ENCODE results near the gene COX4I2. TPM values are rescaled to one million over a fixed set of nuclear protein-coding genes. Genes with fewer than 3 reads are reported as not detected.

Gene COX4I2
- total RNA-seq, 1 donor from 2014 or later = 11.3 TPM

DNA sequence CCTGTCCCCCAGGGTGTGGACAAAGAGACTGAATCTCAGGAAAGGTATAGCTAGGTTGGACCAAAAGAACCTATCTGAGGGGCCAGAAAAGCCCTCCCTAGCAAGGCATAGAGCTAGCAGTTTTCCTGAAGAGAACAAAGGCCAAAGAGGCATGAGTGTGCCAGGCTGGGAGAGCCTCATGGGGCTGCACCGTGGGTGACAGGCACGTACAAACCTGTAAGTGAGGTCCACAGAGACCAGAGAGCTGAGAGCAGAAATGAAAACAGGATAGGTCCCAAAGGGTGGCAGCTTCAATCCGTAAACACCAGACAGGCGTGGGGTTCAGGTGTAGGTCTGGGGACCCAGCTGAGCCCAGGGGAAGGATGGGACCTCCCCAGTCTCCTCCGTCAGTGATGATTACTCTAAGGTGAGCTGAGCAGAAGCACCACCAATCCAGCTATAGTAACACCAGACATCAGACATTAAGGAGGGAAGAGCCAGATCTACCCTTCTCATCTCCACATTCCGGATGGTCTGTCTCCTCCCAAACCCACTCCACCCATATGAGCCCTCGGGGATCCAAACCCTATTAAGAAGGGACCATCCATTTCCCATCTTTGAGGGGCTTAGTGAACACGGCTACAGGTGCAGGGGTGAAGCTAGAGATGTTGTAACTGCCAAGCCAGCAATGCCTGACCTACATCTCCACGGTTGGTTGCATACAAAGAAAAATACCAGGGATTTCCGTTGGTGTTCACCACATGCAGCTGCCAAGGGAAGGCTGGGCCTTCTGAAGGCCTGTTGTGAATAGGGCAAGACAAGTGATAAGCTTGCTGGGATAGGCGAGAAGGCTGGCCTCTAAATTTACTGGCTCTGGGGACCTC lies 46.7 kb downstream of the COX4I2 start:
- intact Hi-C loops (cut with DNase I) = no loop called here
- DNase-seq (ENCODE audit: low spot score) = no peak

DNA sequence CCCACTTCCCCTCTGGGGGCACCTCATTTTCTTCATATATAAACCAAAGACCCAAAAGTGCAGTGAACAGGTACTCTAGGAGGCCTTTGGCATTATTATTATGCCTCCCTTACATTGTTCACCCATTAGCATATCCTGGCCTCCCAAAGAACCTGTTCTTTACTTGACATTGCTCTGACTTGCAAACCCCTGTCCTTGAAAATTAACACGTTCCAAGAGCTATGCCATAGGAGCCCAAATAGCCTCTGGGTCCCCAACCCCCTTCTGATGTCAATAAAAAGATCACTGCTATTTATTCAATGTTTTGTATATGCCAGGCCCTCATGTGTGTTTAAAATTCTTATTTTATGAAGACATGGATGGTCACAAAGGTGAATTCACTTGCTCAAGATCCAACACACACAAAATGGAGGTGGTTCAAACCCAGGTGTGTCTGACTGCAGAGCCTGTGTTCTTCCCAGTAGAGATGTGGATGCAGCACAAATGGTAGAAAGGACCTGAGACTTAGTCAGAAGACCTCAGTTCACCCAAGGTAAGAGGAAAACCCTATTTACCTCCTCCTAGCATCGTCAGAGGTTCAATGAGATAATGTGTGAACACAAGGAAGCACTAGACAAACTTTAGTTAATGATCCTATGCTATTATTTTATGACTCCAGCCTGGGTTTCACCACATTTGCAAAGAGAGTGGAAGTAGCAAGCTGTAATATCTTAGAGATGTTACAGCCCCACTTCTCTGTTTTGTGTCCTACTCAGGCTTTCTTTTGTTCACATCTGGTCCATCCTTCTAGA lies 48.3 kb downstream of the COX4I2 start:
- intact Hi-C loops (cut with DNase I) = no loop called here
- DNase-seq (ENCODE audit: low spot score) = no peak

DNA sequence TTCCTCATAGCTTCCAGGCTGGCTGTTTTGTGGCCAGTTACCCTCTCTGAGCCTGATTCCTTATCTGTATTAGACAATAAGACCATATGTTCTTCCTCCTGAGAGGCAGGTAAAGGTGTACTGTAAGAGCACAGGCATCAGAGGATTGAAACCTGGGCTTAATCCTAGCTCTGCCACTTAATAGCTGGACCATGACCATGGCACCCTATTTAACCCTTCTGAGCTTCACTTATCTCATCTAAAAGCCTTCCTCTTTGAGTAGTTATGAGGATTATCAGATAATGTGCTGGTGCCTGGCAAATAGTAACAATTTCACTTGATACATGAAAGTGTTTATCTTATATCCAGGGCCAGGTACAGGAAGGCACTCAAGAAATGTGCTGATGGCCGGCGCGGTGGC lies 50.1 kb downstream of the COX4I2 start:
- intact Hi-C loops (cut with DNase I) = no loop called here
- DNase-seq (ENCODE audit: low spot score) = no peak

DNA sequence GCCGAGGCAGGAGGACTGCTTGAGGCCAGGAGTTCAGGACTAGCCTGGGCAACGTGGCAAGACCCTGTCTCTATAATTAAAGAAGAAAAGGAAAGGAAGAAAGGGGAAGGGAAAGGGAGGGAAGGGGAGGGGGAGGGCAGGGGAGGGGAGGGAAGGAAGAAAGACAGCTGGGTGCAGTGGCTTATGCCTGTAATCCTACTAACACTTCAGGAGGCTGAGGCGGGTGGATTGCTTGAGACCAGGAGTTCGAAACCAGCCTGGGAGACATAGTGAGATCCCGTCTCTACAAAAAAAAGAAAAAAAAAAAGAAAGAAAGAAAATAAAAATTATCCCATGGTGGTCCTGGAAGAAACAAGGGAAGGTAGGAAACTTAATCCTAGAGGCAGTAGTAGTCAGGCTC lies 51.4 kb downstream of the COX4I2 start:
- intact Hi-C loops (cut with DNase I) = no loop called here

DNA sequence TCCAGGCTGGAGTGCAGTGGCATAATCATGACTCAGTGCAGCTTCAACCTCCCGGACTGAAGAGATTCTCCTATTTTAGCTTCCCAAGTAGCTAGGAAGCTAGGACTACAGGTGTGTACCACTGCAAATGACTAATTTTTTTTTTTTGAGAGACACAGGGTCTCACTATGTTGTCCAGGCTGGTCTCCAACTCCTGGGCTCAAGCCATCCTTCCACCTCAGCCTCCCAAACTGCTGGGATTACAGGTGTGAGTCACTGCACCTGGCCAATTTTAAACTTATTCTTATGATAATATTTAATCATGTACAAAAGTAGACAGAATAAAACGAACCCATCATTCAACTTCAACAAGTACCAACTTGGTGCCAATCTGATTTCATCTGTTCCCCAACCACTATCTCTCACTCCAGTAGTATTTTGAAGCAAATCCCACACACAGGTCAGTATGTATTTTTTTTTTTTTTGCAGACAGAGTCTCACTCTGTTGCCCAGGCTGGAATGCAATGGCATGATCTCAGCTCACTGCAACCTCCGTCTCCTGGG lies 52.5 kb downstream of the COX4I2 start:
- intact Hi-C loops (cut with DNase I) = no loop called here
- DNase-seq (ENCODE audit: low spot score) = no peak

More for the DNA sequence above, 51.4 kb downstream of the COX4I2 start:
- no peak for DNase-seq (ENCODE audit: low spot score)

DNA sequence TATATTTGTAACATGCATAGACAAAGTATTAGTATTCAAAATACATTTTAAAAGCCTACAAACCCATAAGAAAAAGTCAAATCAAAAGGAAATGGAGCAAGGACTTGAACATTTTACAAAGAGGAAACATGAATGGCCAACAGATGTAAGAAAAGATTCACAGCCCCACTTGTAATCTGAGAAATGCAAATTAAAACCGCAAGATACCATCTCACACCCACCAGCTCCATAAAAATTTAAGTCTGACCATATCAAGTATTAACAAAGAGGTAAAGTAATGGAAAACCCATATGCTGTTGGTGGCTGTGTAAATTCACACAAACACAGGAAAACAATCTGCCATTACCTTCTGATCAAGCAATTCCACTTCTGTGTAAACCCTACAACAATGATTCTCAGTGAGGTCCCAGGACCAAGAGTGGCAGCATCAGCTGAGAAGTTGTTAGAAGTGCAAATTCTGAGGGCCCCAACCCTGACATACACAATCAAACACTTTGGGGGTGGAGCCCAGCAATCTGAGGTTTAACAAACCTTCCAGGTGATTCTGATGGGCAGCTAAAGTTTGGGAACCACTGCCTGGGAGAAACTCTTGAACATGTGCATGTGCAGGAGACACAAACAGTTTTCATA lies 54.0 kb downstream of the COX4I2 start:
- intact Hi-C loops (cut with DNase I) = no loop called here

DNA sequence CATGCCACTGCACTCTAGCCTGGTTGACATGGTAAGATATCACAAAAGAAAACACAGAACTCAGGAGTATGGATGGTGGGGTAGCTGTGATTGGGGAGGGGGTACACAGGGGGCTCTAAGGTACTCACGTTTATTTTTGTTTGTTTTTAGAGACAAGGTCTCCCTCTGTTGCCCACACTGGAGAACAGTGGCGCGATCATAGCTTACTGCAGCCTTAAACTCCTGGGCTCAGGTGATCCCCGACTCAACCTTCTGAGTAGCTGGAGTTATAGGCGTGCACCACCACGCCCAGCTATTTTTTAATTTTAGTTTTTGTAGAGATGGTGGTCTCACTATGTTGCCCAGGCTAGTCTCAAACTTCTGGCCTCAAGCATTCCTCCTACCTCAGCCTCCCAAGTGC lies 55.7 kb downstream of the COX4I2 start:
- no peak for DNase-seq (ENCODE audit: low spot score)
- intact Hi-C loops (cut with DNase I) = no loop called here

More for the DNA sequence above, 54.0 kb downstream of the COX4I2 start:
- no peak for DNase-seq (ENCODE audit: low spot score)

DNA sequence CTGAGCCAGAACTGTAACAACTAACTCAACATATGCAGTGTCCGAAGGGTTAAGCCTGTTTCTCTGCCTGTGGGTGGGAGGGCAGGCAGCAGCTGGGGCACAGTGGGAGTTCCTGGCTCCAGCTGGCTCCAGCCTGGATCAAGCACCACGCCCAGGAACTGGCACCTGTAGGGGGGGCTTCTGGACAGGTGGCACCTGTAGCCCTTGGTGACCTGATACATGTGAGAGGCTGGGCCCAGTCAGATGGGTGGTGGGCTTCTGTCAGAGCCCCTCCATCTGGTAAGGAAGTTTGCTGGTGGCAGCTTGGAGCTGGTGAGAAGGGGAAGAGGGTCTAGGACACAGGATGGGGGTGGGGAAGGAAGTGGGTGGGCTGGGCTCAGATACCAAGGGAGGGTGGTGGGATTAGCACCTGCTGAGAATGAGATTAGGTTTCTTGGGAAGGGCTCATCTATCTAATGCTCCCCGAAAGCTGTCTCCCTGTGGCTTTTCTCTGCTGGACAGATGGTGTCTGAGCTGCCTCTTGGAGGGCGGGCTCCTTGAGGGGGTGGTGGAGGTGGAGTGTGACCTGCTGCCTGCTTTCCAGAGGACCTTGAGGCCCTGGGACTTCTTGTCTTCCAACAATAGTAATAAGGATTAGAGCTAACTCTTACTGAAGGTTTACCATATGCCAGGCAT lies 56.4 kb downstream of the COX4I2 start:
- DNase-seq (ENCODE audit: low spot score) = no peak
- intact Hi-C loops (cut with DNase I) = no loop called here

Small RNA genes within 50 kb of the gene (microRNA-seq; reads per million reads assigned to microRNA genes)
- not detected for gene MIR3193

Other genes starting within 250 kb of the COX4I2 start
- gene DEFB119, start 247.3 kb upstream of the COX4I2 start, total RNA-seq = not detected
- gene DEFB121, start 231.7 kb upstream of the COX4I2 start, total RNA-seq = not detected
- gene DEFB123, start 197.3 kb upstream of the COX4I2 start, total RNA-seq = not detected
- gene DEFB124, start 162.8 kb upstream of the COX4I2 start, total RNA-seq = not detected
- gene REM1, start 162.6 kb upstream of the COX4I2 start, total RNA-seq = 2.1 TPM
- 43.7 TPM for gene HM13, start 123.5 kb upstream of the COX4I2 start, total RNA-seq
- 163 TPM for gene ID1, start 32.6 kb upstream of the COX4I2 start, total RNA-seq
- 42.5 TPM for gene BCL2L1, start 85.0 kb downstream of the COX4I2 start, total RNA-seq
- gene TPX2, start 101.4 kb downstream of the COX4I2 start, total RNA-seq = 0.78 TPM
- 0.11 TPM for gene MYLK2, start 181.4 kb downstream of the COX4I2 start, total RNA-seq
- gene FOXS1, start 207.7 kb downstream of the COX4I2 start, total RNA-seq = 6.1 TPM
- 3.4 TPM for gene DUSP15, start 232.6 kb downstream of the COX4I2 start, total RNA-seq
- gene TTLL9, start 232.7 kb downstream of the COX4I2 start, total RNA-seq = not detected

Measured in cardiac septum (tissue), 1 donor.